DMS 273 (cell line): Measurements from ENCODE around the gene BORCS6.
"Not testable (repeated sequence)": the region's sequence is repeated elsewhere in the genome, so short reads cannot be mapped to it uniquely, and the experiment has no call there.

Experiments used
- DNase-seq: peaks from one replicate; lab custom pipeline; 2025; ENCODE audit not compliant: unreplicated experiment; lab: John Stamatoyannopoulos, UW

BORCS6 gene

DNA sequence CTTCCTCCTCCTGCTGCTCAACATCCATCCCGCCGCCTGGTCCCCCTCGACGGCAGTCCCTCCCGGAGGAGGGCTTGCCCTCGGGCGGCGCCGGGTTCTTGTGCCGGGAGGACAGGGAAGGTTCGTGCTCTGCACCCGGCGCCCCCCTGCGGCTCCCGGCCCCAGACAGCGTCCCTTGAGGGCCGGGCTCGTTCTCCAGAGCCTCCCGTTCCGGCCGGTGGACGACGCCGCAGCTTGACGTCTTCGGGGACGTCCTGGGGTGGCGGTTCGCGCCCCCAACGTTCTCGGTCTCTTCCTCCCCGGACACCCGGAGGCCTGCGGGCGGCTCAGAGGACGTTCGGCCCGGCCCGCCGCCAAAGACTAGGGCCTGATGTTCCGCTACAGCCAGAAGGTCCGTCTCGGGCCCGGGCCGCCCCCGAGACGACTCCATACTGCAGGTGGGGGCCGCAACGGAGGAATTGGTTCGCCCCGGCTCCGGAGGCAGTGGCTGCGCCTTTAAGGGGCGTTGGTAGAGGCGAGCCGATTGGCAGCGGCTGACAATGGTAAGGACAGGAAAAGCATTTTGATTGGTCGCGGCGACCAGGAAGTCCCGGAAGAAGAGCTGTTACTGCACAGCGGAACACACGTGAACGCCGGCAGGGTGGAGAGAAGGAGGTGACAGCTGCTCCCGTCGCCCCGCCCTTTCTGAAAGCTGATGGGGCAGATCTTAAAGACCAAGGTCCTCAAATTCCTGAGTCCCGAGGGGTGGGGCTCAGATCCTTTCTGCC lies at the start of gene BORCS6:
Gene BORCS6, minus strand, starts transcription at position 470 of the 767 bp plus-strand sequence. Its CDS starts 40 bp downstream, at position 430.
- DNase-seq, result peak; percentile 97

DNA sequence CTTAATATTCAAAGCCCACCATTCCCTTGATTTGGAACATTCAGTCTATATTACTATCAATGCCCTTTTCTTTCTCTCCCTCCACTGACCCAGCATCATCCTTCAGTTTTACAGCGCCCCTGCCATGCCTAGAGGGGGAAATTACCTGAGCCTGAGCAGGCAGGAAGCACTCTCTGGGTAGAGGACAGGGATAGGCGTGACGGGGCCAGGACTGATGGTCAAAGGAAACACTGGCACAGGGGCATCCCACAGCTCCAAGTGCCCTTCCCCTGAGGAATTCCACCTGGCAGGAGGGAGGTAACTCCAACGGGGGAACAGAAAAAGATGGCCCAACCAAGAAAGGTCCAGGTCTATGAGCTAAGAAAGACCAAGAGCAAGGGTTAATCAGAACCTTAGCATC lies 47.9 kb upstream of the BORCS6 start:
- DNase-seq, result no peak

- no peak for DNase-seq
These were observed 47.2 kb upstream of the BORCS6 start for GRCh38 chr17:8237175-8237574.

DNA sequence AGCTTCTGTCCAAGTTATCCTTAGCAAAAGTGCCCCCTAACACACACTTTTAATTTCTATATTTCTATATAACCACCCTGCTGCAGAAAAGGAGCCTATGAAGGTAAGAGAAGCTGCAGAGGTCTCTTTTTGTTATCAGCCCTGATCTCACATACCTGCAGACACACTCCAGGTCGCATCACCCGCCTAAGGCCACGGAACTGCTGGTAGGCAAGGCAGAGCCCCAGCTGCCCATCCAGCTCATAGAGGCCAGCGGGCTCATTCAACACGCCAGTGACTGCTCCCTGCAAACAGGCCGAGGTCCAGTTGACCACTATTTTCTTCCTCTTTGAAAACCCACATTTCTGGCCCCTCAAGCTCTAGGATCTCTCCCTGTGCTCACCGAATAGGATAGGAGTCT lies 45.7 kb upstream of the BORCS6 start:
- no peak for DNase-seq

- DNase-seq, result no peak
These were observed 44.6 kb upstream of the BORCS6 start for GRCh38 chr17:8234361-8235270.

DNA sequence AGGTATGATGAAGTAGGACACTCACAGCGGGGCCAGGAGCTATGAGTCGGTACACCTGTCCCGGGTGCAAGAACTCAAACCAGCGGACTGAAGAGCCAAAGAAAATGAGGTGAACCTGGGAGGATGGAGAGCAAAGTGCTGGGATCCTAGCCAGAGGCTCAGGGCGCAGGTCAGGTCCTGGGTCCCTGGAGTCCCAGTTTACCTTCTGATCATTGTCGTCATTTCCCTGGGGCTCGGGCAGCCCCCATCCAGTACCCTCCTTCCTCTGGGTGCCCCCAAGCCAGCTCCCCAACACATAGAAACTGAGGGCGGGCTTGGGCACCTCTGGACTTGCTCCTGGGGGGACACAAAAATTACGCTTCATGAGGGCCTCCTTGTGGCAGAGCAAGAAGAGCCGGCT lies 41.7 kb upstream of the BORCS6 start:
- DNase-seq, result no peak

DNA sequence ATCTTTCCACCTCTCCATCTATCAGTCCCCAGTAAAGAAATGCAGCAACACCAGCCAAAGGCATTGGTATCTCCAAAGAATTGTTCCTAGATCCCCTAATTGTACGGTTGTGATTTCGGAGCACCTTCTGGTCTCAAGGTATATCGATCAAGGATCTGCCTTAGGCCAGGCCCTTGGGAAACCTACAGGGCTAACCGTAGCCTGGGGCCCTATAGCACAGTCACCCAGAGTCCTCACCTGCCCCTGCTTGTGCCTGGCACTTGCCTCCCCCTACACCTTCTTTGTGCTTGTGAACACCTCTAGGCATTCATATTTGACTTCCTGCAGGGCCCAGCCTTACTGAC lies 37.2 kb upstream of the BORCS6 start:
- DNase-seq, result no peak

DNA sequence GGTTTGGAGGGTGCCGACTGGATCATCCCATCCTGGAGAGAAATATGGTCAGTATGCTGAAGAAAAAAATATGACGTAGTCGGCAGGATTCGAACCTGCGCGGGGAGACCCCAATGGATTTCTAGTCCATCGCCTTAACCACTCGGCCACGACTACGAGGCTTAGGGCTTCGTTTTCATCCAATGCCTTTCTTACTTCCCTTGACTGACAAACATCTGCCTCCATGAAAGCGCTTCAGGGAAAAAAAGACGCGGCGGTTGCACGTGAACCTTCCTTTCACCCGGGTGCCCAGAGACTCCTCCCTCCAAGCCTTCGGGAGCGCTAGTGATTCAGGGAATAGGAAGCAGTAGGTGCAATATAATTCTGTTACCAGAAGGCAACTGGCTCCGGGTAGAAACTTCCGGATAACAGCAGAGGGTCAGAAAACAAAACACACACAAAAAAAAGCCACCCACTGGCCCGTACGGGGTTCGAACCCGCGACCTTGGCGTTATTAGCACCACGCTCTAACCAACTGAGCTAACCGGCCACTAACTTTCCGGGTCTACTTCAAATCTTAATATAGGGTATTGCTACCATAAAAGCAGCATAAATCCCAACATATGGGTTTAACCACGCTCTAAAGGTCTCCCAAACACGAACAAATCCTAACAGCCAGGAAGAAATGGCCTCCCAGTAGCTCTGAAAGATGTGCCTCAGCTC lies 36.7 kb upstream of the BORCS6 start:
- peak; percentile 67 for DNase-seq

DNA sequence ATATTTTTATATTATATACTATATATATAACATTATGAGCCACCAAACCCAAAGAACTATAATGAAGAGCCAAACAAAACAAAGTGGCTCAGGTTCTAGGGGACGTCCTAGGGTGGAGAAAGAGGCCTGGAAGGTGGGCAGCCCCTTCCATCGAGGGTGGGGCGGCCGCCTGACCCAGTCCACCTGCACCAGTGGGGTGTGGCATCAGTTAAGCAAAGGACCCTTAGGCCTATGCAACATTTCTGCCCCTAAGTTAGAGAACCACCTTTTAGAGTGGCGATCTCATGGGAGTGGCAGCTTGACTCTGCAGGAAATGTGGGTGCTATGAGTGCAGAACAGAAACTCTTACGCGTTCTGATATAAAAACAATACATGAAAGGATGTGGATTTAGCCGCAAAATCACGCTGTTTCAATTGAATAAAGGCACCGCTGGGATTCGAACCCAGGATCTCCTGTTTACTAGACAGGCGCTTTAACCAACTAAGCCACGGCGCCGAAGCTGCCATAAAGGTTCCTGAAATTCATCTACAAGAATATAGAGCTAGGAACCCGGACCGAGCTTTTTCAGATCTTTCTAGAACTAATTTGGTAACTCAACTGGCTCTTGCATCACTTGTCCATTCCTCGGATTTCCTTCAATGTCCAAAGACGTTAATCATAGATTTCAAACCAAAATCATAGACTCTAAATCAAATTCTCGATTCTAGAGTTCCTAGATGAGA lies 36.0 kb upstream of the BORCS6 start:
- peak; percentile 68 for DNase-seq

DNA sequence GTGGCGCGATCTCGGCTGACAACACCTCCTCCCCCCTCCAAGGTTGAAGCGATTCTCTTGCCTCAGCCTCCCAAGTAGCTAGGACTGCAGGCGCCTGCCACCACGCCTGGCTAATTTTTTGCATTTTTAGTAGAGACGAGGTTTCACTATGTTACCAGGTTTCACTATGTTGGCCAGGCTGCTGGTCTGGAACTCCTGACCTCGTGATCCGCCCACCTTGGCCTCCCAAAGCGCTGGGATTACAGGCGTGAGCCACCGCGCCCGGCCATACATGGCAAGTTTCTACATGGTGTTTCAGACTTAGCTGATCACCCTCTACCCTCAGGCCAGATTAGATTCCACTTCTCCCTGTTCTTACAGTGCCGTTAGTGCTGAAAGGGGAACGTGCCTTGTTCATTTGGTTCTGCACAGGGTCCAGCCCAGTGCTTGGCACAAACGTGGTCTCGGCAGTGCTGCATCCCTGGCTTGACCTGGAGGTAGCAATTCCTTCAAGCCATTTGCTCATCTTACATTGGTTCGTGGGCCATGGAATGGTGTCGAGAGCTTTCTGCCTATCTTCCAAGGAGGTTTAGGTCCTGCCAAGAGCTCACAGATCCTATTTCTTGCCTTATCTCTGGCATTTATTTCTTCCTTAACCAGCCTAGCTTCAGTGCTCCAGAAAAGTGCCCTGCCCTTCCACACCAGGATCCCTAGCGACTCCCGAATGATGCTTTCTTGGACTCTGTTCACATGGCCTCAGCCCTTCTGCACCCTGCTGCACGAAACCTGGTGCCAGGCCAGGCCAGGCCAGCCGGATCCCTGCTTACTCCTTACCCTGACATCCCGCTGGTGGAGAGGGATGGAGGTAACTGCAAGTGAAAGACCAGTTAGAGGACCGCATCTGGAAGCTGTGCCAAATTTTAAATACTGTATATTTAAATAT lies 35.2 kb upstream of the BORCS6 start:
- no peak for DNase-seq

DNA sequence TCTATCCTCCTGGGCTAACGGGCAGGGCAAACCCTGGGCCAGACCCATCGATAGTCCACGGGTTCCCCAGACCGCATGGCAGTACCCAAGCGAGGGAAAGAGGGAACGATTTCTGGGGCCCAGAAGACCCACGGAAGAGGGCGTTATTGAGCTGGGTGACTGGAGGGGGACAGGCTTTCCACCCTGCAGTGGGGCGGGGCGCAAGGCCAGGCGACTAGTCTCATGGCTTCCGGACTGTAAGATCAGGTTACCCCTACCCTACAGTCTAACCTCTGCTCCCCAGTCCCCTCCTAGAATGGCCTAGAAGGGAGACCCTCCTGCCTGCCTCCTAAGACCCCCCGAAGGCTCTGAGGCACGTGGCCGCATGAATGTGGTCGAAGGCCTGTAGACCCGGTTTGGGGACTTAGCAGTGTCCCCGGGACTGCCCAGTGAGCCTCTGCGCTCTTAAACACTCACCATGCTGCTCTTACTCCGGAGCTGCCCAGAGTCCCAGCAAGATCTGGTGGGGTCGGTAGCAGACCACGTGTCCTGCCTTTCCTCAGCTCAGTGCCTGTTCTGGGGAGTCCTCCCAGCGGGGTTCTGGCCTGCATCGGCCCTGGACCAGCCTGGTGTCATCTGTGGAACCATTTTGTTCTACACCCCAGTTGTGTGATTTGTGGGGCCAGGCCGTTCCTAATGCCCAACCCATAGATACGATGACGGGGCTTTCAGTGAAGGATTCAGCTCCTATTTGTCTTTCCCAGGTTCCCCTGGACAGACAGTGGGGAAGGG lies 33.6 kb upstream of the BORCS6 start:
- peak; percentile 84 for DNase-seq

GRCh38 chr17:8222630-8223355 lies 32.8 kb upstream of the BORCS6 start:
- peak; percentile 94 for DNase-seq

- no peak for DNase-seq
These were observed 32.3 kb upstream of the BORCS6 start for GRCh38 chr17:8222380-8222629.

DNA sequence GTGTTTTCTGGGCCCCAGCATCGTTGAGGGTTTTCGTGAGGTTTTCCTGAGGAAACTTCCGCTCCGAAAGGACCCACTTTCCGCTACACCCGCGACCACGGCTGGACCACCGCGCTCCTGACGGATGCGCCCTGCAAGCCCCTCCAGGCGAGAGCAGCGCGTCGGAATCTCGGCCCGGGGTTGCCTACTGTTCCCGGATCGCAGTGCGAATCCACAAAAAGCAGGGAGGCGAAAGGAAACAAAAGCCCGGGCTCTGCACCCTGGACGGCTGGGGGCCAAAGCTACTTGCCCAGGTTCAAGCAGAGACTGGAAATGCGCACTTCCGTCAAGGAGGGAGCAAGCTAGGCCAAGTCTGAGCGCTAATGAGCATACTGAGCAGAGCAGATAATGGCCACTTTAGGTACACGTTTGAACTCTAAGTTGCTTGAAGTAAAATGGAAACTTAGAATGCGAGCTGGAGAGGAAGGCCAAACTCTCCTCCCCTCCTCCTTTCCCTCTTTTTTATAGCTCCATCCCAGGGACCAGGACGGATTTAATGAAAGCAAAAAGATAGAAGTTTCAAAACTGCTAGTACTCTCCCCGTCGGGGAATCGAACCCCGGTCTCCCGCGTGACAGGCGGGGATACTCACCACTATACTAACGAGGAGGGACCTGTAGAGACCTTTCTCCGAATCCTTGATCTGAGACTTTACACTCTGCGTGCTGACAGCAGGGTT lies 31.8 kb upstream of the BORCS6 start:
- peak; percentile 89 for DNase-seq

GRCh38 chr17:8220783-8221662 lies 31.0 kb upstream of the BORCS6 start:
- peak; percentile 92 for DNase-seq

DNA sequence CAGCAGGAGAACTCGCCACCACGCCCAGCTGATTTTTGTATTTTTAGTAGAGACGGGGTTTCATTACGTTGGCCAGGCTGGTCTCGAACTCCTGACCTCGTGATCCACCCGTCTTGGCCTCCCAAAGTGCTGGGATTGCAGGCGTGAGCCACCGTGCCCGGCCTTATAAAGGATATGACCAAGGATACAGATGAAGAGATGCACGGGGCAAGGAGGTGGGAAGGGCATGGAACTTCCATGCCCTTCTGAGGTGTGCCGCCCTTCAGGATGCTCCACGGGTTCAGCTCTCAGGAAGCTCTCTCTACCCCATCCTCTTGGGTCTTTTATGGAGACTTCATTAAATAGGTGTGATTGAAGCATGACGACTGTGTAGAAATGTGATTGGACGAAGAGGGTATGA lies 24.0 kb upstream of the BORCS6 start:
- not testable (repeated sequence) for DNase-seq
